ENCODE measurements around the gene RASA1.

RASA1 gene

DNA sequence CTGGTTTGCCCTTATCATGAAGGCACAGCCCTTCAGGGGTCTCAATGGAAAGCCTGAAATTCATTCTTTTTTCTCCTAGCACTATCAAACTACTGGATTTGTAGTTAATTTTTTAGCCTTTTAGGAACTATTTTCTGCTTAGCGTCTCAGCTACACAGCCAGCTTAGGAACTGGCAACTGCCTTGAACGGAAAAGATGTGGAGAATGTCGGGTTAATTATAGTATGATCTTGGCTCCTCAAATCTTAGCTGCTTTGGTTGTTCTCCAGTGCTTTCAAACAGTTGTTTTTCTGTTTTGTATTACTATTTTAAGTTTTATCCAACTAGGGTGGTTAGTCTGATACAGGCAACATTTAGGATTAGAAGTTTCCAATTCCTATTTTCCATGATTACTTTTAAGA, 100.9 kb downstream of the RASA1 start:
- no peak for TF ChIP-seq CTCF (IDR thresholded peaks at IDR 0.05)

GRCh38 chr5:87369431-87369830, 101.7 kb downstream of the RASA1 start:
- TF ChIP-seq CTCF (IDR thresholded peaks at IDR 0.05): no peak

- TF ChIP-seq CTCF (IDR thresholded peaks at IDR 0.05): no peak
Observed at GRCh38 chr5:87372705-87373104, 105.0 kb downstream of the RASA1 start.

GRCh38 chr5:87382224-87382623, 114.5 kb downstream of the RASA1 start:
- no peak for TF ChIP-seq CTCF (IDR thresholded peaks at IDR 0.05)

DNA sequence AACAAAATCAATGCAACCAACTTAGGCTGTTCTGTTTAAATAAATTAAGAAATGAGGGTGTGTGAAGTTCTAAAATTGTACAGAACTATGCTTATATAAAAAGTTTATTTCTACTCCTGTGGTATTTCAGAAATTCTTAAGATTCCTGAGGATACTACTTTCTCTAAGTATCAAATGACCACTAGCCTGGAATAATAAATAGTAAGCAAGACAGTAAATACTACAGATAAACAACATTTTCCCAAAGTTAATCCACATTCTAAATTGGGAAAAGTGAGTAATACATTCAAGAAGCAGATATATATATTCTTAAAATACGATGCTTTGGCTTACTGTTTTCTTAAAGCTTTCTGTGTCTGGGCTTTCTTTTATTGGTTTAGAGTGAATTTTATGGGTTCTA, 115.5 kb downstream of the RASA1 start:
- no peak for TF ChIP-seq CTCF (IDR thresholded peaks at IDR 0.05)

- no peak for TF ChIP-seq CTCF (IDR thresholded peaks at IDR 0.05)
Observed at GRCh38 chr5:87385802-87386201, 118.1 kb downstream of the RASA1 start.

- no peak for TF ChIP-seq CTCF (IDR thresholded peaks at IDR 0.05)
Observed at GRCh38 chr5:87388129-87388528, 120.4 kb downstream of the RASA1 start.

DNA sequence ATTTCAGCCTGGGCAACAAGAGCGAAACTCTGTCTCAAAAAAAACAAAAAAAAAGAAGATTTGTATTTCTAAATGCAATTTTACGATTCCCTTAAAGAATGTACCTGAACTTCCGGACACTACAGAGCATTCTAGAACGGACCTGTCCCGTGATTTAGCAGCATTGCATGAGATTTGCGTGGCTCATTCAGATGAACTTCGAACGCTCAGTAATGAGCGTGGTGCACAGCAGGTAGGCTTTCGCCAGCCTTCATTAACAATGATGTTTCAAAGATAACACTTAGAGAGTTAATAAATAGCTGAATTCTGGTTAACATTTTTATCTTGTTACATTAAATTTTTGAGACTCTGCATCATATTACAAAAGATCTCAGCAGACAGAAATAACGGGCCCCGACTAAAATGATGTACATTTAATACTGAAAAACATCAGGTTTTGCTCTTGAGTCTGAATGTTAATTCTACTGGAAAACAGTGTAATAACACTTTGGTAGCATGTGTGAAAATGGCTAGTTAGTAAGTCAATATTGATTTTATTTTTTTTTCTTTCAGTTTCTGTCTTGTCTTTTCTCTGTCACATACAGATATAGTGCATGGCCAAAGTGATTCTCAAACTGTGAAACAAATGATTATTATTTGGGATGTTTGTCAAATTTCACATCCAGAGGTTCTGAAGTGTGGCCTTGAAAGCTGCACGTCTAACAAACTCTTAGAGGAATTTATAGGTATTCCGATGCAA, 121.8 kb downstream of the RASA1 start:
- no peak for TF ChIP-seq CTCF (IDR thresholded peaks at IDR 0.05)

All from LNCAP (cell line).